GM23248 (cell line): ENCODE data around the gene RPL39L. TPM values are rescaled to one million over a fixed set of nuclear protein-coding genes. Genes with fewer than 3 reads are reported as not detected.
A peak's percentile ranks its signal among the peaks of the same experiment; 100 is the strongest.

ENCODE experiments used
- DNase-seq: peaks from one replicate; pipeline ENCODE4 v3.0.0-alpha.2; 2015
- H2AFZ ChIP-seq: fragments of 200-600 bp; sonication (generic); 2 replicates; pipeline ENCODE4 v1.6.1; 2016; ENCODE audit warnings: antibody characterized with exemption
- H3F3A ChIP-seq: fragments of 200-600 bp; sonication (generic); 2 replicates; pipeline ENCODE4 v1.6.1; 2016; ENCODE audit warnings: mild to moderate bottlenecking, antibody characterized with exemption, mixed run types; ENCODE audit not compliant: insufficient read depth
- H3K27ac ChIP-seq: fragments of 200-600 bp; sonication (generic); 2 replicates; pipeline ENCODE4 v1.5.1; 2016; ENCODE audit warnings: mild to moderate bottlenecking
- H3K27me3 ChIP-seq: fragments of 200-600 bp; sonication (generic); replicated peaks from 2 replicates; pipeline ENCODE4 v1.6.1; 2016; ENCODE audit warnings: mild to moderate bottlenecking; ENCODE audit not compliant: insufficient read depth
- H3K36me3 ChIP-seq: fragments of 200-600 bp; sonication (generic); 2 replicates; pipeline ENCODE4 v1.6.1; 2016; ENCODE audit warnings: low read depth, mild to moderate bottlenecking
- H3K4me1 ChIP-seq: fragments of 200-600 bp; sonication (generic); 2 replicates; pipeline ENCODE4 v1.6.1; 2016; ENCODE audit warnings: mild to moderate bottlenecking; ENCODE audit not compliant: insufficient read depth
- H3K4me2 ChIP-seq: fragments of 200-600 bp; sonication (generic); one replicate; pipeline ENCODE4 v1.6.1; 2016; ENCODE audit warnings: mild to moderate bottlenecking; ENCODE audit not compliant: unreplicated experiment
- H3K4me3 ChIP-seq: fragments of 200-600 bp; sonication (generic); 2 replicates; pipeline ENCODE4 v1.5.1; 2016; ENCODE audit warnings: mild to moderate bottlenecking
- H3K79me2 ChIP-seq: fragments of 200-600 bp; sonication (generic); 2 replicates; pipeline ENCODE4 v1.6.1; 2016; ENCODE audit warnings: mild to moderate bottlenecking; ENCODE audit not compliant: insufficient read depth
- H3K9ac ChIP-seq: fragments of 200-600 bp; sonication (generic); 2 replicates; pipeline ENCODE4 v1.6.1; 2016; ENCODE audit warnings: mild to moderate bottlenecking
- H3K9me2 ChIP-seq: fragments of 200-600 bp; sonication (generic); 2 replicates; pipeline ENCODE4 v1.6.1; 2016; ENCODE audit warnings: mixed run types, mild to moderate bottlenecking, moderate library complexity; ENCODE audit not compliant: insufficient read depth
- H3K9me3 ChIP-seq: fragments of 200-600 bp; sonication (generic); one replicate; pipeline ENCODE4 v1.6.1; 2017; ENCODE audit warnings: low read depth
- H4K20me1 ChIP-seq: fragments of 200-600 bp; sonication (generic); 2 replicates; pipeline ENCODE4 v1.6.0; 2016; ENCODE audit not compliant: insufficient read depth
- EZH2 ChIP-seq: fragments of 200-600 bp; sonication (generic); IDR thresholded peaks from 2 replicates; pipeline ENCODE4 v1.6.1; 2018; ENCODE audit warnings: antibody characterized with exemption, mild to moderate bottlenecking; ENCODE audit not compliant: insufficient read depth, poor library complexity, severe bottlenecking
- EZH2phosphoT487 ChIP-seq: fragments of 200-600 bp; sonication (generic); IDR thresholded peaks from 2 replicates; pipeline ENCODE4 v1.6.1; 2018; ENCODE audit warnings: antibody characterized with exemption, moderate library complexity, mild to moderate bottlenecking, low read depth; ENCODE audit not compliant: insufficient read depth
- WGBS, 2 experiments: methylation state at CpG; one replicate each; pipeline ENCODE4 v1.1.6; 2015 to 2017; ENCODE audit warnings: low lambda C conversion rate in 2 of 2, low coverage in 1 of 2; ENCODE audit errors: missing lambda C conversion rate in 2 of 2; 5-methylcytosine and 5-hydroxymethylcytosine counted together
- in situ Hi-C: fragments of 300-500 bp; cut with MboI; formaldehyde crosslinking; loops from 2 replicates; pipeline ENCODE4 v1.15.0; 2020
- polyA plus RNA-seq: library from polyadenylated mRNA; unstranded; fragments of >200 nt; fragmentation: Nextera tagmentation; extraction: Ambion mirVana; gene quantifications from 2 replicates; pipeline ENCODE4 v1.2.1, GENCODE V29; 2016
- total RNA-seq: library from RNA; depleted of rRNA; stranded (reverse); fragments of >200 nt; shearing (Covaris generic); gene quantifications from 2 replicates; pipeline ENCODE4 v1.2.3, GENCODE V29; 2014; rRNA removed

Gene RPL39L
- total RNA-seq = 10.5 and 12.8 TPM in 2 replicates
- polyA plus RNA-seq = 21.8 and 22.0 TPM in 2 replicates

DNA sequence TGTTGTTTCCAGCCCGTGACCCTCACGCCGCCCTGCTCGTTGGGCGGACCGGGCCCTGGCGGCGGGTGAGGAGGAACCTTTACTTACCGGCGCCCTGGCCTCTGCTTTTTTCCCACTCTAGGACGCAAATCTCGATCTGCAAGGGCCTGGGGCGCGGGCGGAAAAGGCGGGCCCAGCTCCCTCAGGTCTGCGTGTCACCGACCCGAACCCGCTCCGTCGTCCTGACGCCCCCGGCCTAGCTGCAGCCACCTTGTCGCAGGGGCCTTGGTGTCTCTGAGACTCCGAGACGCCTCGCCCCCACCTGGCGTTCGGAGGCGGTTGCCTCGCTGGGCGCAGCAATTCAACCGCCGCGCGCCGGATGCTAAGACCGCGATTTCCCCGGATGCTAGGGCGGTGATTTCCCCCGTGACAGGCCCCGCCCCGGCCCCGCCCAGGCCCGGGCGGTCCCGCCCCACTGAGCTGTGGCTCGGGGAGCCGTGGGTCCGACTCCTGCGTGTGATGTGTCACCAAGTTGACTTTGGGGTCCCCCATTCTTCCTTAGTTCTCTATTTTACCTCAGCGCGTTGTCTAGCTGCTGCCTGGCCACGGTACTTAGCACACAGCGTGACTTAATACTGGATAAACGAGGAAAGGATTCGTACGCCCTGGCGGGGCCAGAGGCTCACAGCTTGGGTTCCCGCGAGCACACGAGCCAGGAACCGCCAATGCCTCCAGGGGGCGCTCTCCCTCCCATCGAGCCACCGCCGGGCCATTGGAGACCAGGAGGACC lies at the start of gene RPL39L:
RPL39L (minus strand) TSS at position 371 of the 769 bp plus-strand sequence. CDS start 18,196 bp downstream, outside the sequence.
- H3K9me3 ChIP-seq = no peaks in the 10 kb centered on the region
- H3K9me2 ChIP-seq = no peaks in the 10 kb centered on the region
- no peaks in the 10 kb centered on the region for H3K79me2 ChIP-seq
- peak within 1 kb of the TSS; percentile 80 for H3K4me3 ChIP-seq
- H3F3A ChIP-seq = no peaks in the 10 kb centered on the region
- H3K27me3 ChIP-seq = no peaks in the 10 kb centered on the region
- peak; percentile 91 for DNase-seq
- peak within 1 kb of the TSS; percentile 71 for H3K4me2 ChIP-seq
- in situ Hi-C loops = no loop called here
- 4 to 7% methylated on average over 31 to 69 of the region's 69 CpGs for WGBS, 2 experiments
- no peaks in the 10 kb centered on the region for H4K20me1 ChIP-seq
- H3K9ac ChIP-seq = peak within 1 kb of the TSS; percentile 75
- H3K4me1 ChIP-seq = 0 out of 2 replicates have a peak, but pooled peaks cover 4% of the 10 kb centered on the region
- no peaks in the 10 kb centered on the region for H3K36me3 ChIP-seq
- H2AFZ ChIP-seq = peak within 1 kb of the TSS; percentile 89
- TF ChIP-seq EZH2phosphoT487 (no peak), EZH2 (no peak)
- no peak within 1 kb of the TSS for H3K27ac ChIP-seq

DNA sequence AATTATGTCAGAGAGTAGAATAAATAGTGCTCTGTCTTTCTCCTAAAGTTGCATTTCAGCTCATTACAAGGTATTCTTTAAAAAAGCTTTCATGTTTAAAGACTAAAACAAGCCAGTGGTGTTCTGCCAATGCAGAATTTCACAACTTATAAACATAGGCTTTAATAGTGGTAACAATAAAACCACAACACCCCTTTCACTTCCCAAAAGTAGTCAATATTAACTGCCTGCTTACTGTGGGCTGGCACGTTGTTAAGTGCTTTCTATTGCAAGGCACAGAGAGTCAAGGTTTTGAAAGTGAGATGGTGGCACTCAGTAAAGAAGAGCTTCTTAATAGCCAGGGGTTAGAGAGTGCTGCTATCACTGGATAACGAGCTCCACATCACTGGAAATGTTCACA lies 49.6 kb upstream of the RPL39L start:
- H3K4me1 ChIP-seq = peaks cover 42% of the 10 kb centered on the region
- no peaks in the 10 kb centered on the region for H3K27me3 ChIP-seq
- no peaks in the 10 kb centered on the region for H3K36me3 ChIP-seq
- no peak overlapping the region for H2AFZ ChIP-seq
- in situ Hi-C loops = no loop called here
- H3K9ac ChIP-seq = no peak overlapping the region
- DNase-seq = no peak
- no peaks in the 10 kb centered on the region for H3K79me2 ChIP-seq
- H3K4me2 ChIP-seq = no peak overlapping the region
- H3K9me3 ChIP-seq = no peaks in the 10 kb centered on the region
- H3F3A ChIP-seq = peaks cover 21% of the 10 kb centered on the region
- TF ChIP-seq EZH2phosphoT487 = no peak
- TF ChIP-seq EZH2 = no peak
- H3K9me2 ChIP-seq = no peaks in the 10 kb centered on the region
- H3K27ac ChIP-seq = no peak overlapping the region
- H4K20me1 ChIP-seq = no peaks in the 10 kb centered on the region
- WGBS, 2 experiments = 5 to 20% methylated on average over 2 of the region's 2 CpGs
- H3K4me3 ChIP-seq = no peak overlapping the region

DNA sequence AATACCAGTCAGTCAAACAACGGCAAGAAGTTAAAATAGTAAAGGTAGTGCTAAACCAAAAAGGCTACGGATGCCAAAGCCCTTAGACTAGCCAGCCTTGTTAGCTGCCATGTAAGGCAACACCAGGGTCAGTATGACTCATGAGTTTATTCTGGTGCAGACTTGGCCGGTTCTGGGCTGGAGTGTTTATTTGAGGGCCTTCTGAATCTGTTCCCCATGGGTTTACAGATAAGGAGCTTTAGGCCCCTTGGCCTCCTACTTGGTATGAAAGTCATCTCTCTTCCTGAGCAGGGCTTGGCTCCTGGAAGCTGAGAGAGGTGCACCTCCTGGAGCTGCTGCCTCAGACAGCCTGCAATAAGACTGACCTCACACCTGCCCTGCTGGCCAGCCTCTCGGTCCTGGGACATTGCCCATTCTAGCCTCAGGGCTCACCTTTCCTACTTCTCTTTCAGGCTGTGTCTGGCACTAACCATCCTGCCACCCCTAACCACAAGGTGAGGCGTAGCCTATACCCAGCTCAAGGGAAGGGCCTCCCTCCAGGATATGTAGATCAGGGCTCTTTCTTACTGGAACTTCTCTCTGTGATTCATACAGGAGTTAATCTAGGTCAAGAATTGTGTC lies 47.6 kb upstream of the RPL39L start:
- H3K9me3 ChIP-seq = no peaks in the 10 kb centered on the region
- peak overlapping the region; percentile 45 for H3K27ac ChIP-seq
- peak overlapping the region; percentile 29 for H3K4me2 ChIP-seq
- peak; percentile 88 for DNase-seq
- H3K27me3 ChIP-seq = no peaks in the 10 kb centered on the region
- no peak overlapping the region for H2AFZ ChIP-seq
- TF ChIP-seq EZH2phosphoT487 (no peak), EZH2 (no peak)
- H4K20me1 ChIP-seq = no peaks in the 10 kb centered on the region
- peaks cover 46% of the 10 kb centered on the region for H3K4me1 ChIP-seq
- peaks cover 15% of the 10 kb centered on the region for H3F3A ChIP-seq
- H3K4me3 ChIP-seq = no peak overlapping the region
- 35 to 43% methylated on average over 5 of the region's 5 CpGs for WGBS, 2 experiments
- no peaks in the 10 kb centered on the region for H3K79me2 ChIP-seq
- H3K9me2 ChIP-seq = no peaks in the 10 kb centered on the region
- H3K36me3 ChIP-seq = no peaks in the 10 kb centered on the region
- in situ Hi-C loops = no loop called here
- no peak overlapping the region for H3K9ac ChIP-seq

- peak overlapping the region; percentile 45; the same call in 1 of the 2 replicates for H3K27ac ChIP-seq
Measured at GRCh38 chr3:187186375-187186774, 47.1 kb upstream of the RPL39L start.

More at GRCh38 chr3:187186375-187186774, 47.1 kb upstream of the RPL39L start:
- Histone ChIP-seq H3K36me3 (no peaks in the 10 kb centered on the region), H3K79me2 (no peaks in the 10 kb centered on the region), H3K9me3 (no peaks in the 10 kb centered on the region), H3F3A (peaks cover 15% of the 10 kb centered on the region), H3K27me3 (no peaks in the 10 kb centered on the region), H4K20me1 (no peaks in the 10 kb centered on the region), H3K4me2 (peak overlapping the region; percentile 29), H2AFZ (no peak overlapping the region), H3K4me3 (no peak overlapping the region), H3K4me1 (peaks cover 46% of the 10 kb centered on the region), H3K9ac (no peak overlapping the region), H3K9me2 (no peaks in the 10 kb centered on the region)
- DNase-seq = no peak
- in situ Hi-C loops = no loop called here
- 91 to 95% methylated on average over 2 of the region's 2 CpGs for WGBS, 2 experiments
- TF ChIP-seq EZH2 = no peak
- TF ChIP-seq EZH2phosphoT487 = no peak
